Activated T-cell treated with anti-CD3 and anti-CD28 coated beads for 1 hour (primary cell): ENCODE measurements around the gene CPED1.
"Not testable (repeated sequence)": the region's sequence is repeated elsewhere in the genome, so short reads cannot be mapped to it uniquely, and the experiment has no call there.

Source experiments
- DNase-seq: peaks from one replicate; pipeline ENCODE4 v3.0.0-alpha.2; 2020; ENCODE audit warnings: low read depth

Gene CPED1

DNA sequence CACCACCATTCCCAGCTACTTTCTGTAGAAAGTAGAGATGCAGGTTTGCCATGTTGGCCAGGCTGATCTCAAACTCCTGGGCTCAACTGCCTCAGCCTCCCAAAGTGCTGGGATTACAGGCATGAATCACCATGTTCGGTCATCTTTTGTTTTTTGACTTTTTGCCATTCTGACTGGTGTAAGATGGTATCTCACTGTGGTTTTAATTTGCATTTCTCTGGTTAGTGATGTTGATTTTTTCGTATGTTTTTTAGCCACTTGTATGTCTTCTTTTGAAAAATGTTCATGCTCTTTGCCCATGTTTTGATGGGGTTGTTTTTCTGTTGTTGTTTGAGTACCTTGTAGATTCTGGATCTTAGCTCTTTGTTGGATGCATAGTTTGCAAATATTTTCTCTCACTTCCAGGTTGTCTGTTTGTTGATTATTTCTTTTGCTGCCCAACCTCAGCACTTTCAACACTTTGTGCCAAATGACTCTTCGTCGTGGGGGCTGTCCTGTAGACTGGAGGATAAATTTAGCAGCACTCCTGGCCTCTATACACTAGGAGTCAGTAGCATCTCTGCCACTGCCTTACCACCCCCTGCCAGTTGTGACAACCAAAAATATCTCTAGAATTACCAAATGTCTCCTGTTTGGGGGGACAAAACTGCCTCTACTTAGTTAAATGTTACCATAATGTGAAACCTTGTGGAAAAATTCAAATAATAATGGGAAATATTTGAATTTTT, 6.5 kb upstream of the CPED1 start:
- no peak for DNase-seq

DNA sequence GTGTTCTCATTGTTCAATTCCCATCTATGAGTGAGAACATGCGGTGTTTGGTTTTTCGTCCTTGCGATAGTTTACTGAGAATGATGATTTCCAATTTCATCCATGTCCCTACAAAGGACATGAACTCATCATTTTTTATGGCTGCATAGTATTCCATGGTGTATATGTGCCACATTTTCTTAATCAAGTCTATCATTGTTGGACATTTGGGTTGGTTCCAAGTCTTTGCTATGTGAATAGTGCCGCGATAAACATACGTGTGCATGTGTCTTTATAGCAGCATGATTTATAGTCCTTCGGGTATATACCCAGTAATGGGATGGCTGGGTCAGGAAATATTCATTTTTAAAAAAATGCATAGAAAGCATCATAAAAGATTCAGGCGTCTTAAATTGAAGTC, 4.9 kb upstream of the CPED1 start:
- not testable (repeated sequence) for DNase-seq

DNA sequence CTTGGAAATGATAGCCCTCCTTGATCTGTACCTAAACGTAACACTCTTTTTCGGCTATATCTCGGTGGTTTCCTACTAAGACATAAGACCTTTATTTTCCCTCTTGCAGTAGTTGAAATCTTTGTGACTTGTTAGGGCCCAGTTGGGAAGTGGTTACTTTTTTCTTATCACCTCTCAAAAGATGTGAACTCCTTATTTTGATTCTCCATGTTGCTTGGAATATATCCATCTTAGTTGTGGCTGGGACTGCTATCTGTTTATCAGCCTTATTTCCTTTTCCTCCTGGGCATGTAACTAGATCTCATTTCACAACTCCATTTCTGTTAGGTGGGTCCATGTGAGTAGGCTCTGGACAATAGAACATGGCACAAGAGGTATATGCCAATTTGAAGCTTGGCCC, 4.1 kb upstream of the CPED1 start:
- no peak for DNase-seq

DNA sequence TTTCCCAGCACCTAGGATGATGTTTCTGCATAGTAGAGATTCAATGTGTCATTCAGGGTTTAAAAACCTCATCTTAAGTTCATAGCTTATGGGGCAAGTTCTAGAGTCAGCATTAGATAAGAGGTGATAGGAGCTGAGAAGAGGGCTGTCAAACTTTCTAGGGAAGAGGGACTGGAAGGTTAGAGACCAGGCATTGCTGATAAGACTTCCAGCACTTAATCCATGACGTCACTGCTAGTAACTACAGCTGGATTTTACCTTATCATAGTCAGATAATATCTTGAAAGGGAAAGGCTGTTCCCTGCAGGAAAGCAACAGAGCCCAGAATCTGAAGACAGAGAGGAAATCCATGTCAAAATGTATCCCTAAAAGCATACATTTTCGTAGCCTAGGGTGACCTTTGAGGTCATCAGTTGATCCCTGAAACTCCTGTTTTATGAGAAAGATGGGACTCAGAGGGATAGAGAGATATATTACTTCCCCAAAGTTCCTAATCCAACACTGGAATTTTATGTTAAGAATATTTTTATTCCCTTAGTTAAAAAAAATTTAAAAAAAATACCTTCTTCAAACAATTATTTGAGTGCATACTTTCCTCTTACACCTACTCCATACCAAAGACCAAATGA, 3.3 kb upstream of the CPED1 start:
- DNase-seq = no peak

DNA sequence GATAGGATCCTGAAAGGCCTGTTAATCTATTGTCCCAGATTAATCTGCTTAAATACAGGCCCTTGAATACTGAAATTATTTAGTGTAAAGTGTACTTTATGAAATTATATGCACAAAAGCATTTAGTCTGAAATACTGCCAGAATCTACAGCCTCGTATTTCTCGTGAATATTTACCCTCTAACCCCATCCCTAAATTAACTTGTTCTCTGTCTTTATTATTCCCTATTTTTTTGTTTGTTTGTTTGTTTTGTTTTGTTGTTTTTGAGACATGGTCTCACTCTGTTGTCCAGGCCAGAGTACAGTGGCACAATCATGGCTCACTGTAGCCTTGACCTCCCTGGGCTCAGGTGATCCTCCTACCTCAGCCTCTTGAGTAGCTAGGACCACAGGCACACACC, 2.7 kb upstream of the CPED1 start:
- no peak for DNase-seq

DNA sequence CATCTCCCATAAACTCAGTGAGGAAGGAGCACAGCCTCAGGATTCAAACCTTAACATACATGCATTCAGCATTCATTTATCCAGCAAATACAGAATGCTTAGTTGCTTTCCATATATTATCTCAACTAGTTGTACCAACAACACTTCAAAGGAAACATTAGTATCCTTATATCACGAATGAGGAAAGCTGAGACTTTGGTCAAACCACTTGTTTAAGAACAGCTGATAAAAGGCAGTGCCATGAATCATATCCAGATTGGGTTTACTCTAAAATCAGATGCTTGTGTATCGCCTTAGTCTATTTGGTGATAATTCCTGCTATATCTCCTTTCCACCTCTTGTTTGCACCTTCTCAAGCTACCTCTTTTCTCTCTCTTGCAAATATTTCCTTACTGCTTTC, 1.9 kb upstream of the CPED1 start:
- DNase-seq = no peak

DNA sequence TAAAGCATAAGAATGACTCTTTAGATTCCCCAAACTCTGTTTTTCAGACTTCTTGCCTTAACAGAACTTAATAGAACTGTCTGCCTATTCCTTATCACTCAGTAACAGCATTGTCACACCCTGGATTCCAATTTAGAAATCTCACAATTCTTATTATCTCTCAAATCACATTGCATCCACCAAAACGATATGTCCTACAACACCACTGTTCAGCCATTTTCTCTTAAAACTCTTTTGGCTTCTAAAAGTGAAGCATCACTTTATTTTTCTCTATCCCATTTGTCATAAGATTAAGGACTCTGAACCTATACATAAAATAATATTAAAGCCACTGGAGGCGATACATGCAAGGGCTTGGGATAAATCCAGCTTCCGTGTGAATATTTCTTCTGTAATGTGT, 1.2 kb upstream of the CPED1 start:
- no peak for DNase-seq

DNA sequence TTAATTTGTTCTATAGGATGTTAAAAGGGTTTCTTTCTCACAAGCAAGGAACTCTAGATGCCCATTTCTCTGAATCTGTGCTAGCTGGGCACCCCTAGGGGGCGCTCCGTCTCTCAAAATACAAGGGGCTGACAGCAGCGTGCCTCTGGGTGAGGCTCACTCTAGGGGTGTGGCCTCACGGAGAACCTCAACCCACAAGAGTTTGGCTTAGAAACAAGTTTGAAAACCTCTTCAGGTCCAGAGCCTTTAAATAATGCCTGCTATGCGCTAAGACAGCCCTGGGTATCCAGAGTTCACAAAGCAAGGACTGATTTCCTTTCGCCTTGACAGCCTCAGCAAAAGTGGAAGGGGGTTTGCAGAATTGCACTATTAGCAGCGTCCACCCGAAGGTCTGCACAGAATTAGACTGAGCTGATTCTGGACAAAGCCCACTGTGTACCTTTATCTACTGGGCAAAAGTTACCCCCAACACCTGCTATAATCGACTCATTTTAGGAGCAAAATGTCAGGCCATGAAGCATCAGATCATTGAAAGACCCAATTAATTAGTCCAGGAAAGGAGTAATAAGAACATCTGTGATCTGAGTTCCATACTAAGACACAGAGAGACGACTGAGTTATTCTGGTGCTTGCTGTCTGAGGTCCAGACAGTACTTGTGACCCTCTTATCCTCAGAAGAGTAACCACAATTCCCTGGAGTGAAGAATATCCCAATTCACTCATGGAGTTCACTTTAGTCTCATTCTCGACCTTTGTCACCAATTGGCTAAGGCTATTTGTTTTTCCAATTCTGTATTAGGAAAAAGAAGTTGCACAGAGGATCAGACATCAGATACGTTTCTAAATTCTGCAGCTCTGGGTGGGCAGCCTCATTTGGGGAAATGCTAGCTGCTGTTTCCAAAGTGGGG, 574 bp upstream of the CPED1 start:
- DNase-seq = peak; percentile 78

DNA sequence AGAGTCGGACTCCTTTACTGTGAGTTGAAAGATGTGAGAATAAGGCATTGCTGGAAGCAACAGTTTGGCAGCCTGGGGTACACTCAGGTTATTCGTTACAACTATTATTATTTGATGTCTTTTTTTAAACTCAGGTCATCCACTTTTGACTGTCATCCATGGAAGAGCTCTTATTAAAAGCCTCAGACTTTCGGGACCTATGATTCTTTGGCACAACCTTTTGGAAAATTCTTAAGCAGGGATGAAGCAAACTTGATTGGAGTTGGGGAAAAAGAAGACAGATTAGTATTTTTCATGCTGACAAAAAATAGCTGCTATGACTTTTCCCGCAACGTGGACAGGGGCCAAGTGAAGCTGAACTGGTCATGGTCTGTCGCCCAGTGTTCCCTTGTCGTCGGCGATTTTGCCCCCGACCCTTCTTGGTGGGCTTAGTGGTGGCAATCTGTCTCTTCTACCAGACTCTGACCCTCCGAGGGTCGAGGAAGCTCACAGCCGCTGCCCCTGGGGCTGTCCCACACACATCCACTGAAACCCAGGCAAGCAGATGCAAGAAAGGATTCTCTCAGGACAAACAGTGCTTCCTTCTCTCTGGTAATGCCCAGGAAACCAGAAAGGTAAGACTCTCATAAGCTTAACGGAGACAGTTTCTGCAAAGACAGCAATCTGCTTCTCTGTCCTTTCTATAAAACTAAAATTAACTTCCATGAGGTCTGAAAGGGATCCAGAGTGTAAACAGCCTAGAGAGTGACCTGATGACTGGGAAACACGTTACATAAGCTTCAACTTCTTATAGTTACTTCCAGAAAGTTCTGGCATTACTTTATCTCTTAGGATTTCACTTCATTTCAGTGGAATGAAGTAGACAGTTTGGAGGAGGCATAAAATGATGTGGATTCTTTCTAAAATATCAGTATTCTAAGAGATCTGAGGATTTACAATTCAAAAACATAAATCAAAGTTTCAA, 1.0 kb downstream of the CPED1 start:
- no peak for DNase-seq

DNA sequence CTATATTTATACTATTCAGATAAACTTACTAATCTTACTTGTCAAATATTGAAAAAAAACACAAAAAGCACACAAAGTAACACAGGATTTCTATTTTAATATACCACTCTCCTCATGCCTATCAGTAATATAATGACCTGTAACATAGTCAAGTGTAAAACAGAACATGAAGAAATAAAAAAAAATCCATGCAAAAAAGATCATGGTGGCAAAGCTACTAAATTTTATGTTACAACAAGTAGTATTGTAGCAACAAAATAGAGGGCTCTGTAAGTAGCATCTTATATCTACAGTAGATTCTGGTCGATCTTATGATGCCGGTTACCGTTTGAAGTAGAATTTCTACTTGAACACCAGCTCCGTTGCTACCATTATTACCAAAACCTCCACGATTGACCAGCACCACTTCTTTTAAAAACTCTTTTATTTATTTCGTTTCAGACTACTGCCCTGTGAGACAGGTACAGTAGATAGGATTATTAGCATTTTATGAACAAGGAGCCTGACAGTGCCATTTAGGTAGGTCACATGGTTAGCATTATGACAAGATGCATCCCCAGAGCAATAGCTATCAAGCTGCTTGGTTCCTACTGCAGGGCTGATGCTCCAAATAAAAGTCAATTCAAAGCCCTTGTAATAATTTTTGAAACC, 2.1 kb downstream of the CPED1 start:
- no peak for DNase-seq

DNA sequence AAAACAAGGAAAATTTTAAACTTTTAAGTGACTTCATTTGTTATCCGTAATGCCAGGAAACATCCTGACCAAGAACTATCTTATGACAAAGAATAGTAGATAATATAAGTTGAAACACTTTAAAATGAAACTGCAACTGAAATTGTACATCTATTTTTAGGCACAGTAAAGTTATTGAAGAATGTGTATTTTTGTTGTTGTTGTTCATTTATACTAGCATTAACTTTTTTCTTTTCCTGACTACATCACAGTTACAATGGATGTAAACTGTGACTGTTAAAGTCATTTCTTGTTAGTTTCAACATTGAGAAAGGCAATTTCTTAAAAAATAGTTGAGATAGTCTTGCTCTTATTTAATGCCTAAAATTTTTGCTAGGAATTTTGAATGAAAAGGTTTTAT, 2.6 kb downstream of the CPED1 start:
- DNase-seq = no peak

DNA sequence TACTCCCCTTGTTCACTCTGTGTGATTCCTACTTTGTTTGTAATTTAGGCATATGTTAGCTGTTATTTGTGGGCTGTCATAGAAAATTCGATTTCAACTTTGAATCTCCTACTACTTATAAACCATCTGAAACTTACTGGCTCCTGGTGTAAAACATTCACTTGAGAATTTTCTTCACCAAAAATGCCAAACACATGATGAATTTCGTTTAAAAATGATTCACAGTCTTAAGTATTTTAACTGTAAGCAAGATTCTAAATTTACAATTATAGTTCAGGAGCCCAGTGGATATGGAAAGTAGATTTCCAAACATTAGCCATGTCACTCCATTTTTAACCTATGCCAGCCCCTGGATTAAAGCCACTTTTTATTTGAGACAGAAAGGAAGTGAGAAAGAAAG, 3.1 kb downstream of the CPED1 start:
- no peak for DNase-seq

DNA sequence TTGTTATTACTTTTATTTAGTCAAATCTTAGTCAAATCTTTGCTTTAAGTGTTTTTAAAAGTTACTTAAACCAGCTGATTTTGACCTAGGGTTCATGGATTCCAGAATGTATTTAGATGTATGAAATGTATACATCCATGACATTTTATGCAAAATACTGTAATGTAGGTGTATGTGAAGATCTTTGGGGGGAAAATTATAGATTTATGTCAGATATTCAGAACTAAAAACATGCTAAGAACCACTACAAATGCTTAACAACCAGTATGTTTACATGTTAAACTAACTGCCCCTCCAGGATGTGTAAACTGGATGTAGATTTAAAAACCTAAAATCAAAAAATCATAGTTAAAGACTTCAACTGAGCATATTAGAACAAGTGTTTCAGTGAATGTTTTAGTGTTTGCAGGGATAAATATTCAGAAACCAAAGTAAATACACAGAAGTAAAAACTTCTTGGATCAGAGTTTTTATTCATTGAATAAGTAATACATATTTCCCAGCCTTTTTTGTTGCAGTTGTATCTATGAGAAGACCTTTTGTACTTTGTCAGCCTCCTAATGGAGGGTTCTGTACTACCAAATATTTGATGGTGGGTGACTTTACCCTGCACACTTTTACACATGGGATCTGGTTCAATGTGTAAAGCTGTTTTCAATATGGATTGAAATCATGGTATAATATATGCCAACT, 3.9 kb downstream of the CPED1 start:
- DNase-seq = no peak

DNA sequence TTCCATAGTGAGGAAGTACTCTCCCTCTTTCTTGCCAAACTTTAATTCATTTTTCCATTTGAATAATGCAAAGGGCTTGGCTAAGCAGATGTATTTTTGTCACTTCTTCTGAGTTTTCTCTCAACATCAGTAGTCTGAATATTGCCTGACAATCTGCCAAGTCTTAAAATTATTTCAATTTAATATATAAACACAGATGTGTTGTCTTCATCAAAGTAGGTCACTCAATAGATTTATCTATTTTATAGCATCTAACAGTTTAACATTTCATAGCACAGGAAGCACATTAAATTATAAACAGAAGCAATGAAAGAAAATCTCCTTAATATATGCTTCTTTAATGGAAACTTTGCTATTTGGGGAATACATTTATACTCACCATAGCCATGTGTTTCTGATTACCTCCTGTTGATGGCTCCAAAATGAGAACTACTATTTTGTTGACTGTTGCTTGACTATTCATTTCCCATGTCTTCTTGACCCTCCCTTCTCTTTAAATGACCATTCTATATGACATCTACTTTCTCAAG, 4.5 kb downstream of the CPED1 start:
- no peak for DNase-seq

DNA sequence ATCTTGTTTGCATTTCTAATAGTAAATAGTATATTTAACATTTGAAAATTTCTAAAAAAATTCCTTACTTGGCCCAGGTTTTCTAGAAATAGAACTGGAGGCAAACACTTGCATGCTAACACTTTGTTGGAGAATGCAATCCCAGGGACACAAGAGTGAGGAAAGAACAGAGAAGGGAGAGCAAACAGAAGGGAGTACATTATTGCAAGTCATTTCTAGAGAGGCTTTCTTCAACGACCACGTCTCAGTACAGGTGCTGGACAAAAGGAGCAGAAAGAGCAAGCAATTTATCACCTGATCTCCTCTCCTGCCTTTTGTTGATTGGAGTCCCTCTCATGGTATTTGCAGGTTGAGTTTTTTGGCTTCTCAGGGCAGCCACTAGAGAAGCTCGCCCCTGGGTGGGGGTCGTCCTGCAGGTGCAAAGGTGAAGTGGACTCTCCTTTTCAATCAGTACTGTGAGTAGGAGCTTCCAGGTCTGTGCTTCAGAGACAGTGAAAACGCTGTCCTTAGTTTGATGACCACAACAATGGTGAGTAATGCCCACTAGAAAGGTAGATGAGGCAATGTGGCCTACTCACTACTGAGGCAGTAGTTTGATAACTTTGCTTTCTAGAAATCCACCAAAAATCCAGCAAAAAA, 5.2 kb downstream of the CPED1 start:
- no peak for DNase-seq

DNA sequence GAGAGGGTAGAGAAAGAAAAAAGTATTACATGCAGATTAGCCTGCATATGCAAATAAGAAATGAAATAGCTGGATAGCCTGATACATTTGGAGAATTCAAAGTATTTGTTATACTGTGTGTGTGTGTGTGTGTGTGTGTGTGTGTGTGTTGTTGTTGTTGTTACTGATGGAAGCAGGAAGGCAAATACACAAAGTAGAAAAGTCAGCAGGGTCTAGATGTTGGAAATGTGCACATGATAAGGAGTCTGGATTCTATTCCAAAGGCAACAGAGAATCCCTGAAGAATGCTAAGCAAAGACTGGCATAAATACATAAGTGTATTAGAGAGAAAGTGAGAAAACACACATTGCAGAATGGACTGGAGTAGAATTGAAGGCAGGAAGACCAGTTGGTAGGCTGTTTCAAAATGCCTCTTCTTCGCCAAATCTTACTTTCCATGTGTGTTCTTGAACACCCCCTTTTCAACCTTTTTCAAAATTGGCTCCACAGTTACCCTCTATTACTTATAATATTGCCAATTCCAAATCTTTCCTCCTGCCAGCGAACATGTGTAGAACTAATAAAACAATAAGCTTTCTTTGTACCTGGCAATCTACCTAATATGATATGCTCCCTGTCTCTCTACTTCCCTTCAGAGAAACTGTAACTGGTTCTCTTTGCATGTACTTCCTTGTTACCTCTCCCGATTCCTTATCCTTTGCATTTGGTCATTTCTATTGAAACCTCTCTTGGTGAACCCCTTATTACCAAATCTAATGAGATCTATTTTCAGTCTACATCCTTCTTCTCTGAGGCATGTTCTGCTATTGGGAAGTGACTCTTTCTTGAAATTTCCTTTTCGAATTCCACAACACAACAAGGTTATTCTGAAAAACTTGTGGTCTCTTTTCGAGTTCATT, 6.2 kb downstream of the CPED1 start:
- no peak for DNase-seq

DNA sequence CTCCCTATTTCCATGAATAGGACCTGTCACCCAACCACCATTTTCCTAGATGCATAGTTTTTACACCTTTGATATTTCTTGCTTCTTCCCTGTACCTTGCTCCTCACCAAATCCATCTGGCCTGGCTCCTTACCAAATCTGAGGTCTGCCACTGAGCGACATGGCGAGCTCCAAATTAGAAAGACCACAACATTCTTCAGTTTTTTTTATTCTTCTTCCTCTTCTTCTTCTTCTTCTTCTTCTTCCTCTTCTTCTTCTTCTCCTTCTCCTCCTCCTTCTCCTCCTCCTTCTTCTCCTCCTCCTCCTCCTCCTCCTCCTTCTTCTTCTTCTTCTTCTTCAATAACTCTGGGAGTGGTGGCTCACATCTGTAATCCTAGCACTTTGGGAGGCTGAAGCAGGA, 7.1 kb downstream of the CPED1 start:
- DNase-seq = no peak

DNA sequence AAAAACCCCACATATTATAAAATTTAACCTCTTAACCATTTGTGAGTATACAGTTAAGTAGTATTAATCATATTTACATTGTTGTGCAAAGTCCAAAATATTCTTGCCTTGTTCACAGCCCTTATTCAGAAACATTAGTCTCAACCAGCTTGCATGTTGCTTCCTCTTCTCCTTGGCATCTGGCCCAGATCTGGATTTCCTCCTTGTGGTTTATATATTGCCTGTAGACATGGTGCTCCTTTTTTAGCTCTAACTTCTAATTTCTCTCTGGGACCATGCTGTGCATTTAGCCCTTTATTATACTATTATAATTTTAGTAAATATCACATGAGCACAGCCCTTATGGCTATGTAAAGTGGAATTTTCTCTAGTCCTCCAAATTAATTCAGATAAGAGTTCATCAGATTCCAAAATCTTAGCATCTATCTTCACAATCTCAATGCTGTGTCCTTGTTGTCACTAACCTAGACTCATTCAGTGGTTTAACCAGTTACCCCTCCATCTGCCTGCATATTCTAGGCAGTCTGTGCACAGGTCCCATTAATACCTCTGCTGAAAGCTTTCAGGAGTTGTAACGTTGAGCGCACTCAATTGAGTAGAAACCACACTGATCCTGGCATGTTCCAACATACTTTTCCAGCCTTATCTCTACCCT, 7.9 kb downstream of the CPED1 start:
- peak; percentile 26 for DNase-seq
